ENCODE measurements around the gene ATG7.

The ATG7 gene

GRCh38 chr3:11543141-11543947, 271.1 kb downstream of the ATG7 start:
- DNase-seq: no peak

DNA sequence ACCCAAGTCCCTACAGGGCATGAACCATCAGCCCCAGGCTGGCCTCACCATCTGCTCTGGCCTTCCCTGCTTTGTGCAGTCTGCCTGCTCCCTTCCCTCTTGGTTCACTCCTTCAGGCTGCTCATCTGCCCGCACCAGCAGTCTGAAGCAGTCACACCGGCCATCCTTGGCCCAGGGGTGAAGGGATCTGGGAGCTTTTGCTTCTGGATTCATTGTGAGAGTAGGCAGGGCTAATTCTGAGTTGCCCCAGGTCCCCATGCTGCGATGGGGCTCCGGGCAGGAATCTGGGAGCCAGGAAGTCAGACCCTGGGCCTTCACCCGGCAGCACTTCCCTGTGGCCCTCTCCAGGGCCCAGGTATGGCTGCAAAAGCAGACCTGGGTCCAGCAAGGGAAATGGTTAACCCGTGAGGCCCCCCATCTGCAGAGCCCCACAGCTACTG, 271.8 kb downstream of the ATG7 start:
- DNase-seq: no peak

DNA sequence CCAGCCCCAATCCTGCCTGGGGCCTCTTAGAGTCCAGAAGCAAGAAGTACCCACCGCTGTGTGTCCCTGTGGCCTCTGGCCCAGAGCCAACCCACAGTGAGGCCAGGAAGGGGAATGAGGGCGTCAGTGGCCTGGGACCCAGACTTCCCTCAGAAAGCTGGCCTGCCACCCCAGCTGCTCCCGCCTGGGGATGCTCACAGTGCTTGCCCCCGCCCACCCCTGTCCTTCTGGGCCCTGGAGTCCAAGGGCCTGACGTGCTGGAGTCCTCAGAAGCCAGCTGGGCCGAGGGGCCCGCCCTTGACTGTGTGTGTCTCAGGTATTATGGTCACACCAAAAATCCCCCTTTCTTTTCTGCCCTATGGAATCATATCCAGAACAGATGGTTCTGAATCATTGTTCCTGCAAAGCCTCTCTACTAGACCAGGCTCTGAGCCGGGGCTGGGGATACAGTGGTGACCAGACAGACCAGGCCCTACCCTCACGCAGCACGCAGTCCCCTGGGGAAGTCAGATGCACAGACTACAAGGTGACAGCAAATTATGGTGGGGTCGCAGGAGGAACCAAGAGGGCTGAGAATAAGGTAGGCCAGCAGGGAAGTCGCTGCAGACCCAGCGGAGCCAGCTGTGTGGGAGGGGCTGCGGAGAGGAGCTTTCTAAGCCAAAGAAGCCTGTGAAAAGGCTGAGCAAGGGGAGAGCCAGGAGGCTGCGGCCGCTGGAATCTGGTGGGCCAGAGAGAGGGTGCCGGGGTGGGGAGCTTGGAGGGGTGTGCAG, 272.4 kb downstream of the ATG7 start:
- DNase-seq: peak; percentile 67

DNA sequence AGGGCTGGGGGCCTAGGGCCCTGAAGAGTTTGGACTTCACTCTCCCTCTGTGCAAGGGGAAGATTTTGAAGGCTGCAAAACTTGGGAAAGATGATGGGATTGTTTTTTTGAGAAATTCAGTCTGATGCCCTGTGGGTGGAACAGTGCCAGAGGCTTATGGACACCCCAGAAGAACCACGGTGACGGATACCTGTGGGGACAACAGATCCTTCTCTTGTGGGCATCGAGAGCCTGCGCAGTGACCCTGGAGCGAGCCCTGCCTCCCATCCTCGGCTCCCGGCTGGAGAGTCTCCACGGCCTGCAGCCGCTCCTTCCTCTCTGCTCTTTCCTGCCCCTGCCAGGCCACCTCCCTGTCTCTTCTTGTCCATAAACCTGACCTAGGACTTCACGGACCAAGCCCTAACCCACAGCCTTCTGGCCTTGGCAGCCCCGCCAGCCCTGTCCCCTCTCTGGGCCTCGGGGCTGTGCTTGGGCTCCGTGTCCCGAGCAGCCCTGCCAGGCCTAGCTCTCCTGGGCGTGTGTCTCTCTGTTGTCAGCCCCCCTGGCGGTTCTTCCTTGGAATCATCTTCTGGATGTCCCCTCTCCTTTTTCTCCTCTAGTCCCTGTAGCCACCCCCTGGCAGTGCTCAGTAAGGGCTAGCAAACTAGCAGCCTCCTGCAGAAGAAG, 273.1 kb downstream of the ATG7 start:
- DNase-seq: no peak

DNA sequence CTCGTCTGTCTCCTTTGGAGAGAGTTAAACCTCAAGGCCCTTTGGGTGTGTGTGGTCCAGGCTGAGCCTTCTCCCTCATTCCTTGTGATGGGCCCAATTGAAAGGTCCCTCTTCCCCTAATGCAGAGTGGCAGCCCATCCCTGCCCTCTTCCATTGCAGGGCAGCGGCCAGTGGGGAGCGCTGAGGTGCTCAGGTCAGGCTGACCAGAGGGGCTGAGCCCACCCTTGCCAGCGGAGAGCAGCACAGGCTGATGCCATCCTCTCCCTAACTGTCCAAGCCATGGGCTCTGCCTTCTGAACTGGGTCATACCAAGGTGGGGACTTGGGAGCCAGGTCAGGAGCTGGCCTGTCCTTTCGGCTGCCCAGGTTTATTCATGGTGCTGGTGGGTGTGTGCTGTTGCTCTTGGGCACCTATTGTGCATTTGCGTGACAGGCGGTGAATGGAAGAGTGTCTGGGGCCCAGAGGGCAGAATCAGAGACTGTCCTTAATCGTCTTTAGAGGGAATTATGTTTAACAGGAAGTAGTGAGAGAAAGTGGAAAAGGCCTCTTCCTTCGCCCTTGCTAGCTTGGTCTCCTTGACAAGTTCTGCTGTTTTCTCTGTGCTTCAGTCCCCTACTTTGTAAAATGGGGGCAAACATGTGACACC, 274.6 kb downstream of the ATG7 start:
- no peak for DNase-seq

DNA sequence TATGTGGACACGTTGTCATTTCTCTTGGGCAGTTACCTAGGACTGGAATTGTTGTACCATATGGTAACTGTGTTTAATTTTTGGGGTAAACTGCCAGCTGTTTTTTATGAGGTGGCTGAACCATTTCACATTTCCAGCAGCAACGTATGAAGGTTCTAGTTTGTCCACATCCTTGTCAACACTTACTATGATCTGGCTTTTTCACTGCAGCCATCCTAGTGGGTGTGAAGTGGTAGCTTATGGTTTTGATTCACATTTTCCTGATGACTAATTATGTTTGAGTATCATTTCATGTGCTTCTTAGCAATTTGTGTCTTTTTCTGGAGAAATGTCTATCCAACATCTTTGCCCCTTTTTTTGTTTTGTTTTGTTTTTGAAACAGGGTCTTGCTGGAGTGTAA, 275.3 kb downstream of the ATG7 start:
- no peak for DNase-seq

GRCh38 chr3:11548721-11549131, 276.5 kb downstream of the ATG7 start:
- DNase-seq: peak; percentile 43

DNA sequence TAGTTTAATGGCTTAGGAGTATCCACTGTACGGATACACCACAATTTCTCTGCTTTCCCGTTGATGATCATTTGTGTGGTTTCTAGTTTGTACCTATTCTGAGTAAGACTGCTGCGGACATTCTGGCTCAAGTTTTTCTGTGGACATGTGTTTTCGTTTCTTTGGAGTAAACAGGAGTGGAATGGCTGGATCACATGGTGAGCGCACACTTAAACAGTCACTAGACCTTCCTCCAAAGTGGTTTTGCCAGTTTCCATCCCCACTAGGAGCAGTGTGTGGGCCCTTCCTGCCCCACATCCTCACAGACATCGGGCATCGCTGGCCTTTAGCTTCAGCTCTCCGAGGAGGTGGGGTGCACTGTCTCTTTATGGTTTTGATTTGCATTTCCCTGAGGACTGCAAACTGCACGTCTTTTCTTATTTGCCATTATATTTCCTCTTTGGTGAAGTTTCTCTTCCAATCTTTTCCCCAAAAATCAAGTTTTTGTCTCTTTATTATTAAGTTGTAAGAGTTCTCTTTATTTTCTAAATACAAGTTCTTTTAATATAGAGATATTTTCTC, 277.5 kb downstream of the ATG7 start:
- DNase-seq: no peak

GRCh38 chr3:11551036-11551435, 278.8 kb downstream of the ATG7 start:
- no peak for DNase-seq

- DNase-seq: no peak
Measured at GRCh38 chr3:11552289-11553264, 280.4 kb downstream of the ATG7 start.

- DNase-seq: no peak
Measured at GRCh38 chr3:11553436-11554235, 281.4 kb downstream of the ATG7 start.

- DNase-seq: no peak
Measured at GRCh38 chr3:11554236-11554610, 282.0 kb downstream of the ATG7 start.

- no peak for DNase-seq
Measured at GRCh38 chr3:11554666-11555065, 282.5 kb downstream of the ATG7 start.

DNA sequence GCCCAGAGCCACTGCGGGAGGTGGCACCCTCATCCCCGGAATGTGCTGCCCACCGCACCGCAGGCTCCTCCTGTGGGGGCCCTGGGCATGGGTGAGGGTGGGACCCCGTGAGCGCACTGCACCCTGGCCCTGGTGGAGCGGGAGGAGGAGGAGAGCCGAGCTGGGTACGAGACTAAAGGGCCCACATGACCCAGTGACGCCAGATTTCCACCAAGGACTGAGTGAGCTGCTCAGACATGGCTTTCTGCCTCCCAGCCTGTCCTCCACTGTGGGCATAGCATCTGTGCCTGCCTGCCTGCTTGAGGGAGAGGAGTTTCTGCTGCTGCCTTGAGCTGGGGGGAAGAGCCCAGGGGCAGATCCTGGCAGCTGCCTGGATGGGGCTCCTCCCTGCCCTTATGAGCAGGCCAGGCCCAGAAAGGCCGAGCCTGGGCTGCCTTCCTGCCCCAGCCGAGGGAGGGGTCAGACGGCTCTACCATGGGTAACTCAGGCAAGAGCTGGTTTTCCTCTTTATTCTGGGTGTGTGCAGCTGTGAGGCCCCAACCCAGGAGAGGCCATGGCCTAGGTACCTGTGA, 283.1 kb downstream of the ATG7 start:
- DNase-seq: no peak

- DNase-seq: no peak
Measured at GRCh38 chr3:11555881-11556633, 283.9 kb downstream of the ATG7 start.

DNA sequence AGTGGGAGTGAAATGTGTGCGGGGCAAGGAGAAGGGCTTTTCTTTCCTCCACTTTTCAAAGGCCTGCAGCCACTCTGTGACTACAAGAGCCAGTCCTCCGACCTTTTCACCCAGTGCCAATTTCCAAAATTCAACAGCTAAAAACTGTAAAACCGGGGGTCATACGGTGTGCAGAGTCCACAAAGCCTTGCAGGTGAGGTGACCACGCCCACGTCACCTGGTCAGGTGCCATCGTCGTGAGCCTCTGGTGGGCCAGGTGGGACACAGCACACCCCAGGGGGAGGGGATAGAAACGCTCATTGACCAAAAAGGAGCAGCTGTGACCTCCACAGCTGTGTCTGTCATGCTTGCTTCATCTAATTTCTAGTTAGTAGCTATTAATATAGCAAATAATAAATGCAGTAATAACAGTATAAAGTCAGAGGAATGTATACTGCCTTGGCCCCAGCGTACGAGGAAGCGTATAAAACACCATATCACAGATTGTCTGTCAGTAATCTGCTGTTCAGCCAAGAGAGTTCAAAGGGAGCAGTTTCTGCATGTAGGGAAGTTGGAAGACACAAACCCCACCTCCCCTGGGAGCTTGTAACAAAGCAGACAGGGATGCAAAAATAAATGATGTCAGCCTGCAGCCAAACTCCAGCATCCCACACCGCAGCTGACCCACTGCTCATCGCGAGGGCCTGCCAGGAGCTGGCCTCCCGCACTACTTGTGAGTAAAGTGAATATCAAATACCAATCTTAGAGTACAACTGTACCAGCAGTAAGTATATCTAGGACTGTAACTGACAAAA, 284.9 kb downstream of the ATG7 start:
- no peak for DNase-seq

GRCh38 chr3:11558002-11558401, 285.8 kb downstream of the ATG7 start:
- no peak for DNase-seq

- DNase-seq: no peak
Measured at GRCh38 chr3:11558411-11558903, 286.3 kb downstream of the ATG7 start.

Measured in hematopoietic multipotent progenitor cell treated with erythropoietin and hydrocortisone succinate and interleukin-3 and kit ligand, for 4 days (in vitro differentiated cells).